HEK293T (cell line): Measurements from ENCODE around the gene PNMA8A.

Source experiments
- NFRKB ChIP-seq: fragments of 450-650 bp; IDR thresholded peaks from 2 replicates; pipeline ENCODE4 v1.6.1; 2016; ENCODE audit warnings: mild to moderate bottlenecking, moderate library complexity
- TF ChIP-seq, protein P1 (sequence below): fragments of 450-650 bp; IDR thresholded peaks from 2 replicates; pipeline ENCODE4 v1.6.1; 2016

DNA sequence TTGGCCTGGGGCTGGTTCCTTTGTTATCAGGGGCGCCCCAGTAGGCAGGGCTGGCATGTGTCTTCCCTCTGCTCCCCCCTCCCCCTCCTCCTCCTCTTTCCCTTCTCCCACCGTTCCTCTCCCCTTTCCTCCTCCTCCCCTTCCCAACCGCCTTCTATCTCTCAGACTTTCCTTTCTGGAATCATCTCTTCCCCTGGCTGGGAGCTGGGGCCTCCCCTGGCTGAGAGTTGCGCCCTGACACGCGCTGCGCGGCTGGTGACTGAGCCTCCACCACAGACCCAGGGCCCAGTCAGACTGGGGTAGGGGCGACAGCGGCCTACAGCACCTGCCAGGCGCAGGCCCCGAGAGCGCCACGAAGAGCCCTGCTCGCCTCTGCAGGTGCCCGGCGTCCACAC is 21.5 kb upstream of the PNMA8A start:
- TF ChIP-seq, protein P1, sequence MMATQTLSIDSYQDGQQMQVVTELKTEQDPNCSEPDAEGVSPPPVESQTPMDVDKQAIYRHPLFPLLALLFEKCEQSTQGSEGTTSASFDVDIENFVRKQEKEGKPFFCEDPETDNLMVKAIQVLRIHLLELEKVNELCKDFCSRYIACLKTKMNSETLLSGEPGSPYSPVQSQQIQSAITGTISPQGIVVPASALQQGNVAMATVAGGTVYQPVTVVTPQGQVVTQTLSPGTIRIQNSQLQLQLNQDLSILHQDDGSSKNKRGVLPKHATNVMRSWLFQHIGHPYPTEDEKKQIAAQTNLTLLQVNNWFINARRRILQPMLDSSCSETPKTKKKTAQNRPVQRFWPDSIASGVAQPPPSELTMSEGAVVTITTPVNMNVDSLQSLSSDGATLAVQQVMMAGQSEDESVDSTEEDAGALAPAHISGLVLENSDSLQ: no peak
- TF ChIP-seq NFRKB: no peak
